ENCODE data around the gene IDH2. TPM values are rescaled to one million over a fixed set of nuclear protein-coding genes. Genes with fewer than 3 reads are reported as not detected.

Gene IDH2
- total and polyA plus RNA-seq, 2 of the 13 experiments (the other 11 are each of a cell fraction or from before 2014, with no cell fraction given) = 121 to 145 TPM

DNA sequence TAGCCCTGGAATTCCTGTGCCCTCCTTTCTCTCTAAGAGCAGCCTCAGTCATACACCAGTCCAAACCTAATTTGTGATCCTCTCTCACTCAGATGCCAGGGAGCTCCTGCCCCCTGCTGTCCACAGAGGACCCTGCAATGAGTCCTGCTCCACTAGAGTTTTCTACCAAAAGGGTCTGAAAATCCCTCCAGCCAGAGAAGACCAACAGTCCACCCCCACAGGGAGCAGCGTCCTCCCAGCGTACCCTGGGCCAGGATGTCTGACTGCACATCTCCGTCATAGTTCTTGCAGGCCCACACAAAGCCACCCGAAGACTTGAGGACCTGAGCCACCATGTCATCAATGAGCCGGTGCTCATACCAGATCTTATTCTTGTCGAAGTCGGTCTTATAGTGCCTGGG lies 15.4 kb downstream of the IDH2 start (continued):
- TF ChIP-seq, protein P1, sequence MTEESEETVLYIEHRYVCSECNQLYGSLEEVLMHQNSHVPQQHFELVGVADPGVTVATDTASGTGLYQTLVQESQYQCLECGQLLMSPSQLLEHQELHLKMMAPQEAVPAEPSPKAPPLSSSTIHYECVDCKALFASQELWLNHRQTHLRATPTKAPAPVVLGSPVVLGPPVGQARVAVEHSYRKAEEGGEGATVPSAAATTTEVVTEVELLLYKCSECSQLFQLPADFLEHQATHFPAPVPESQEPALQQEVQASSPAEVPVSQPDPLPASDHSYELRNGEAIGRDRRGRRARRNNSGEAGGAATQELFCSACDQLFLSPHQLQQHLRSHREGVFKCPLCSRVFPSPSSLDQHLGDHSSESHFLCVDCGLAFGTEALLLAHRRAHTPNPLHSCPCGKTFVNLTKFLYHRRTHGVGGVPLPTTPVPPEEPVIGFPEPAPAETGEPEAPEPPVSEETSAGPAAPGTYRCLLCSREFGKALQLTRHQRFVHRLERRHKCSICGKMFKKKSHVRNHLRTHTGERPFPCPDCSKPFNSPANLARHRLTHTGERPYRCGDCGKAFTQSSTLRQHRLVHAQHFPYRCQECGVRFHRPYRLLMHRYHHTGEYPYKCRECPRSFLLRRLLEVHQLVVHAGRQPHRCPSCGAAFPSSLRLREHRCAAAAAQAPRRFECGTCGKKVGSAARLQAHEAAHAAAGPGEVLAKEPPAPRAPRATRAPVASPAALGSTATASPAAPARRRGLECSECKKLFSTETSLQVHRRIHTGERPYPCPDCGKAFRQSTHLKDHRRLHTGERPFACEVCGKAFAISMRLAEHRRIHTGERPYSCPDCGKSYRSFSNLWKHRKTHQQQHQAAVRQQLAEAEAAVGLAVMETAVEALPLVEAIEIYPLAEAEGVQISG (CRISPR knock-in tag; IDR thresholded peaks at IDR 0.05) = 0 out of 2 replicates have a peak, but pooled peaks have one; percentile 9
- TF ChIP-seq HMGXB4 (CRISPR knock-in tag; IDR thresholded peaks at IDR 0.05; ENCODE audit: borderline replicate concordance in 1 of 2, low read depth in 1 of 2) (peak in 1 of 2 experiments; percentile 30; a peak in 1 of 4 replicates), TEAD3 (CRISPR knock-in tag; optimal IDR thresholded peaks at IDR 0.05; ENCODE audit: borderline replicate concordance) (no peak), RNF219 (CRISPR knock-in tag; IDR thresholded peaks at IDR 0.05) (no peak), CERS6 (CRISPR knock-in tag; IDR thresholded peaks at IDR 0.05) (no peak), ELF3 (CRISPR knock-in tag; IDR thresholded peaks at IDR 0.05) (no peak), U2AF2 (IDR thresholded peaks at IDR 0.05; ENCODE audit: low read depth, low read length) (no peak), TP53 (CRISPR knock-in tag; conservative IDR thresholded peaks at IDR 0.05) (no peak), ZNF160 (CRISPR knock-in tag; IDR thresholded peaks at IDR 0.05) (no peak), KDM3A (CRISPR knock-in tag; IDR thresholded peaks at IDR 0.05; ENCODE audit: low read depth) (no peak), HMG20B (CRISPR knock-in tag; conservative IDR thresholded peaks at IDR 0.05) (no peak), SIX4 (CRISPR knock-in tag; IDR thresholded peaks at IDR 0.05) (no peak), ZNF766 (CRISPR knock-in tag; IDR thresholded peaks at IDR 0.05; ENCODE audit: borderline replicate concordance) (no peak), THAP11 (CRISPR knock-in tag; IDR thresholded peaks at IDR 0.05) (no peak), RFX3 (CRISPR knock-in tag; IDR thresholded peaks at IDR 0.05) (no peak), ZNF264 (CRISPR knock-in tag; IDR thresholded peaks at IDR 0.05) (no peak), ZFAT (CRISPR knock-in tag; conservative IDR thresholded peaks at IDR 0.05) (no peak), TBX3 (IDR thresholded peaks at IDR 0.05; ENCODE audit: borderline replicate concordance) (no peak), MYNN (CRISPR knock-in tag; IDR thresholded peaks at IDR 0.05; ENCODE audit: low read depth) (no peak)
- TF ChIP-seq, protein P2, sequence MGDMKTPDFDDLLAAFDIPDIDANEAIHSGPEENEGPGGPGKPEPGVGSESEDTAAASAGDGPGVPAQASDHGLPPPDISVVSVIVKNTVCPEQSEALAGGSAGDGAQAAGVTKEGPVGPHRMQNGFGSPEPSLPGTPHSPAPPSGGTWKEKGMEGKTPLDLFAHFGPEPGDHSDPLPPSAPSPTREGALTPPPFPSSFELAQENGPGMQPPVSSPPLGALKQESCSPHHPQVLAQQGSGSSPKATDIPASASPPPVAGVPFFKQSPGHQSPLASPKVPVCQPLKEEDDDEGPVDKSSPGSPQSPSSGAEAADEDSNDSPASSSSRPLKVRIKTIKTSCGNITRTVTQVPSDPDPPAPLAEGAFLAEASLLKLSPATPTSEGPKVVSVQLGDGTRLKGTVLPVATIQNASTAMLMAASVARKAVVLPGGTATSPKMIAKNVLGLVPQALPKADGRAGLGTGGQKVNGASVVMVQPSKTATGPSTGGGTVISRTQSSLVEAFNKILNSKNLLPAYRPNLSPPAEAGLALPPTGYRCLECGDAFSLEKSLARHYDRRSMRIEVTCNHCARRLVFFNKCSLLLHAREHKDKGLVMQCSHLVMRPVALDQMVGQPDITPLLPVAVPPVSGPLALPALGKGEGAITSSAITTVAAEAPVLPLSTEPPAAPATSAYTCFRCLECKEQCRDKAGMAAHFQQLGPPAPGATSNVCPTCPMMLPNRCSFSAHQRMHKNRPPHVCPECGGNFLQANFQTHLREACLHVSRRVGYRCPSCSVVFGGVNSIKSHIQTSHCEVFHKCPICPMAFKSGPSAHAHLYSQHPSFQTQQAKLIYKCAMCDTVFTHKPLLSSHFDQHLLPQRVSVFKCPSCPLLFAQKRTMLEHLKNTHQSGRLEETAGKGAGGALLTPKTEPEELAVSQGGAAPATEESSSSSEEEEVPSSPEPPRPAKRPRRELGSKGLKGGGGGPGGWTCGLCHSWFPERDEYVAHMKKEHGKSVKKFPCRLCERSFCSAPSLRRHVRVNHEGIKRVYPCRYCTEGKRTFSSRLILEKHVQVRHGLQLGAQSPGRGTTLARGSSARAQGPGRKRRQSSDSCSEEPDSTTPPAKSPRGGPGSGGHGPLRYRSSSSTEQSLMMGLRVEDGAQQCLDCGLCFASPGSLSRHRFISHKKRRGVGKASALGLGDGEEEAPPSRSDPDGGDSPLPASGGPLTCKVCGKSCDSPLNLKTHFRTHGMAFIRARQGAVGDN (CRISPR knock-in tag; IDR thresholded peaks at IDR 0.05) = no peak
